ENCODE measurements around the gene SERPINB11.

DNA sequence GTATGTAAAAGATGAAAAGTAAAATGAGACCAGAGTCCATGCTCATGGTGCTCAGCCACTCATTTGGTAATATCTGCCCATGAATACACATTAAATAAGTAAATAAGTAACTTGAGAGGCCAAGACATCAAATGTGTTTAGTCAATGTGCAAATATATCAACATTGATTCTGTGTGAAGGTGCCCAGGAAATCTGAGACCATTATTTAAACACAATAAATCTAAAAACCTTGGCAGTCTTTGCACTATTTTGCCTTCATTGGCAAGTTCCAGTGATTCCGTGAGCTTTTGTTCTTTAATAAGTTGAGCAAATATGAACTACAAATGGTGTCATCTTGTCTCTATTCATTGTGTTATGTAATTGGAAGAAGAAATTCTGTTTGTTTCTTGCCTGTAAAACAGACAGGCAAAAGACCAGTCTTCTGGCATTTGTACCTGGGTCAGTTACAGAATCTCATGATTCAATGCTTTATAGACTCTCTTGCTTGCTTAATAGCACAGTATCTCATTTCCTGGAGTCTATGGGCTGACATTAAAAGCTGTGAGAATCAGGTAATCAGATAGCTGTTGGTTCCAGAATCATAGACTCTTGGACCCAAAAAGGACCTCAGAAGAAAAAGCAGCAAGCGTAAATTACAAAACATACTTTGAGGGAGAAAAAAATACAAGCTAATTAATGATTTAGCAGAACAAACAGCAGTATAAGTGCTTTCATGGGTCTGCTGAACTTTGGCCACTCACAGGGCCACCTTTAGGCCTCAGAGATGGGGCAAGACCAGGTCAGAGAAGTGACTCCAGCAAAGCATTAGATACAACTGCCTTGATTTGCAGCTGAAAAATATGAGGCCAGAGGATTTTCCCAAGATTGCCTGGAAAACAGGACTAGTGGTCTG is 21.1 kb upstream of the SERPINB11 start:
- TF ChIP-seq EZH2 (IDR thresholded peaks at IDR 0.05; ENCODE audit: insufficient read depth, poor library complexity, severe bottlenecking): no peak
- no peak for TF ChIP-seq EZH2phosphoT487 (IDR thresholded peaks at IDR 0.05; ENCODE audit: insufficient read depth, low read depth)

Measured in GM23248 (cell line).